GM19023 (cell line): Measurements from ENCODE around the gene ZNF23.

ENCODE experiments used
- ATAC-seq: cut with Tn5 transposase; IDR thresholded peaks from one replicate; pipeline ENCODE4 v1.9.1; 2021; ENCODE audit warnings: mild to moderate bottlenecking, moderate library complexity; ENCODE audit not compliant: unreplicated experiment

The ZNF23 gene

DNA sequence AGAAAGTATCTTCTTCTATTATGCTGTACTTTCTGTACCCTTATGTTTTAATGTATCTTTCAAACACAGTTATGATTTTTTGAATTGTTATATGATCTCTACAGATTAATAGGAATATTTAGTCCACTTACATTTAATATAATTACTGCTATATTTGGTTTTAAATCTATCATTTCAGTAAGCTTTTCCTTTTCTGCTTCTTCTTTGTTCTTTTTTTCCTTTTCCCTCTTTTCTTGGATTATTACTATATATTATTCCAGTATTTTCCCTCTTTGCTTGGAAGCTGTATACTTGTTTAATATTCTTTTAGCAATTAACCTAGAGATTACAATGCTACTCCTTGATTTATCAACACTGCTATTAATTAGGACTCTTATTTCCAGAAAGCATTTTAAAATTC lies 33.7 kb downstream of the ZNF23 start:
- ATAC-seq: no peak

GRCh38 chr16:71426880-71427615 lies 35.0 kb downstream of the ZNF23 start:
- no peak for ATAC-seq

- peak; percentile 53 for ATAC-seq
Measured at GRCh38 chr16:71426069-71426879, 35.8 kb downstream of the ZNF23 start.

DNA sequence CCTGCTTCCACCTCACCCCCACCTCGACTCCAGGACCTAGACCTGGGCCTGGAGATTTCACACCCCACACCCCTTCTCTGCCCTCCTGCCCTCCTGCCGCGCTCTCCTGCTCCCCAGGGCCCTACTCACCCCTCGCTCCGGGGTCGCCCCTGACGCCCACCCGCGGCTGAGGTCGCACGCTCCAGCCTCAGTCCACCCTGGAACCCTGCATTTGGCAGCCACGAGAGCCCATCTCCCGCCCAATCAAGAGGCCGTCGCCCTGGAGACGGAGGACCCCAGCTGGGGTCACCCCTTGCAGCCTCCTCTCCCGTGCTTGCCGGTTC lies 36.3 kb downstream of the ZNF23 start:
- no peak for ATAC-seq

- no peak for ATAC-seq
Measured at GRCh38 chr16:71424626-71425025, 37.4 kb downstream of the ZNF23 start.

DNA sequence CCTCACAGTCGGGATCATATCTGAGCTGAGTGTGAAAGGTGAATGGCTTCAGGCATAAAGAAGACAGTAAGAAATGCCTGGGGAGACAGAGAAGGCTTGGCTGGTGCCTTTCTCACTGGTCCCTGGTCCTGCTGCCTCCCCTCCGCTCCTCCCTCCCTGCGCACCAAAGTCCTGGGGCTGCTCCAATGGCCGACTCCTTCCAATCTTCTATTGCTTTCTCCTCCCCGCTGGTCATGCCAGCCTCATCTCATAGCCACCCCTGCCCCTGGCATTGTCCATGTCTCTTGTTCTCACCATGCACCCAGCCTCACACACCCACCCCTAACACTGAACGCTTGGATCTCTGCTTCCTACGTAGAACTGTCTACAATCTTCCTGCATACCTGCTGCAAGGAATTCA lies 38.2 kb downstream of the ZNF23 start:
- ATAC-seq: no peak

GRCh38 chr16:71423016-71423415 lies 39.0 kb downstream of the ZNF23 start:
- no peak for ATAC-seq

GRCh38 chr16:71421911-71422310 lies 40.1 kb downstream of the ZNF23 start:
- no peak for ATAC-seq

- no peak for ATAC-seq
Measured at GRCh38 chr16:71414038-71414437, 48.0 kb downstream of the ZNF23 start.

- no peak for ATAC-seq
Measured at GRCh38 chr16:71413341-71413740, 48.7 kb downstream of the ZNF23 start.

- ATAC-seq: peak; percentile 71
Measured at GRCh38 chr16:71412270-71413160, 49.5 kb downstream of the ZNF23 start.

DNA sequence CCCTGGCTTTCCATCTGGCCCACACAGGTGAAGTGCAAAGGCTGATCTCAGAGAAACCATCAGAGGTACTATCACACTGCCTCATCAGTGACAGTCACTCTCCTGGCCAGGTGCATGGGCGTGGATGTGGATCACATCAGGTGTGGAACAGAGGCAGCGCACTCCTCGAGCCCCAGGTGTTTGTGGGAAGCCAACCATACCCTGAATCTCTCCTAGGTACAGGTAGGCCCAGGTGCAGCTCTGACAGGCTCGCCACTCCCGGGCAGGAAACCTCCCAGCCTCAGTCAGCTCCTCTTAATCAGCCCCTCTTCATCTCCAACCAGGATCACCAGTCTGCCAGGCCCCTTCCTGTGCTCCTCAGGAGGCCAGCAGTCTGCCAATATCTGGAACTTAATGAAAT lies 51.9 kb downstream of the ZNF23 start:
- ATAC-seq: no peak

- no peak for ATAC-seq
Measured at GRCh38 chr16:71409011-71409775, 52.9 kb downstream of the ZNF23 start.

DNA sequence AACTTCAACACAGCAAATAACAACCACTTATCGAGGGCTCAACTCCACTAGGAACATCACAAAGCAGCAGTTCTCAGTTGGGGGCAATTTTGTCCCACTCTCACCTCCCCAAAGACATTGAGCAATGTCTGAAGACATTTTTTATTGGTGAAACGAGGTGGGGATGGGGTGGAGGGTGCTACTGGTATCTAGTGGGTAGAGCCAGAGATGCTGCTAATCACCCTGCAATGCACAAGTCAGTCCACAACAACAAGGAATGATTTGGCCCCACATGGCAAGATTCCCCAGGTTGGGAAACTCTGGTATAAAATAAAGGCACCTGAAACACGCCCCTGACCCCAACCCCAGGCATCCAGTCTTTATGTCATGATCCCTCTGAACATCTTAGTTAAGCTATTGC lies 53.5 kb downstream of the ZNF23 start:
- no peak for ATAC-seq

DNA sequence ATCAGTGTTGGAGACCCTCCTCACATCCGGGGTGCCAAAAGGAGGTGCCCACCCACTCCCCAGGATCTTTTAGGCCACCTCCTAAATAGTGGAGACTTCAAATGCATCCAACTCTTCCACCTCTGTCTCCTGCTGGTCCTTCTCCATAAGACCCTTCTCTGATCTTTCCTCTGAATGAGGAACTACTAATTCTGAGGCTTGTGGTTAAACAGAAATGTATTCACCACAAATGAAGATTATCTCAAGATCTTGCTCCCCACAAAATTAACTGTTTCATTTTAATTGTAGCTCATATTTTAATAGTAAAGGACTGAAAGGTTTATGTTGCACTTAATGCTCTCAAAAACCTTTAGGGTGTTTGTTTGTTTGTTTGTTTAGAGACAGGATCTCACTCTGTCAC lies 54.3 kb downstream of the ZNF23 start:
- ATAC-seq: no peak

- ATAC-seq: no peak
Measured at GRCh38 chr16:71406724-71407123, 55.3 kb downstream of the ZNF23 start.

DNA sequence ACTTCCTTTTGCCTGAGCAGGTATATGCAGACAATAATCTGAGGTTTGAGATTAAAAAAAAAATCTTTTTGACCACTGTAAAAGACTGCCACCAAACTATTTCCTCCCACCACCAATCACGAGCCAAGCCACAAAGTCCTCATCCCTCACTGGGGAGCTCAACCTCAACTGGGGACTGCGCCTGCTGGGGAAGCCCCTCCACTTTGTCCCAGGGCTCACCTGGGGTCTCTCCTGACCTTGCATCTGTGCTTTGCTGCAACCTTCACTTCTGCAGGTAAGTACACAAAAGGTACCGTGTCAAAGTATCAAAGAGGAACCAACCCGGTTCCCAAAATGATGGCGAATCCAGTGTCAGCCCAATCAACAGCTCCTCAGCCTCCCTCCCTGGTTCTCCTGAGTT lies 55.7 kb downstream of the ZNF23 start:
- ATAC-seq: no peak

- ATAC-seq: no peak
Measured at GRCh38 chr16:71404364-71404763, 57.7 kb downstream of the ZNF23 start.

DNA sequence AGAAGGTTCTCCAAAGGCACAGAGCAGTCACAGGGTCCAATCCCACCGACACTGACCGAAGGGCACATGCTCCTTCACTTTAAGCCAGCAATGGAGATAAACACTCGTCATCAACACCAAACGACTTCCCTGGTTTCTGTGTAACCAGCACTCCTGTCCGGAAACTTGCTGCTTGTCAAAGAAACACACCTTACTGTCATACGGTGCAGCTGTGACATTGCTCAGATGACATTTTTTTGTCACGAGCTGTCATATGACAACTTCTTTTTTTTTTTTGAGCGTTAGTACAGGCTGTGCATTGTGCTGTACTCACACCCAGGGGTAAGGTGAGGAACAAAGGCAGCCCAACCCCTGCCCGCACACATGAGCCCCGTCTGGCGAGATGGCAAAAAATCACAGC lies 59.4 kb downstream of the ZNF23 start:
- ATAC-seq: no peak

- ATAC-seq: no peak
Measured at GRCh38 chr16:71402007-71402406, 60.0 kb downstream of the ZNF23 start.
